Measurements from ENCODE around the gene EEF1A2. TPM values are rescaled to one million over a fixed set of nuclear protein-coding genes. Genes with fewer than 3 reads are reported as not detected.

Gene EEF1A2
- total RNA-seq, 1 donor from 2014 or later, result 1.2 TPM

GRCh38 chr20:63537525-63538203, 38.8 kb upstream of the EEF1A2 start:
- DNase-seq (ENCODE audit: low spot score), result peak; percentile 96

- no peak for DNase-seq (ENCODE audit: low spot score)
Measured at GRCh38 chr20:63536997-63537524, 38.2 kb upstream of the EEF1A2 start, which contains the start of gene PTK6. TSS of gene PTK6 (minus strand) at chr20:63537376. CDS start at chr20:63537314, 62 bp downstream.

- DNase-seq (ENCODE audit: low spot score), result no peak
Measured at GRCh38 chr20:63536241-63536977, 37.5 kb upstream of the EEF1A2 start.

GRCh38 chr20:63534831-63535651, 36.2 kb upstream of the EEF1A2 start:
- no peak for DNase-seq (ENCODE audit: low spot score)

GRCh38 chr20:63534427-63534830, 35.5 kb upstream of the EEF1A2 start:
- no peak for DNase-seq (ENCODE audit: low spot score)

GRCh38 chr20:63533871-63534393, 35.0 kb upstream of the EEF1A2 start:
- no peak for DNase-seq (ENCODE audit: low spot score)

GRCh38 chr20:63533388-63533787, 34.5 kb upstream of the EEF1A2 start:
- DNase-seq (ENCODE audit: low spot score), result no peak

GRCh38 chr20:63532449-63532971, 33.6 kb upstream of the EEF1A2 start:
- no peak for DNase-seq (ENCODE audit: low spot score)

GRCh38 chr20:63531686-63532448, 33.0 kb upstream of the EEF1A2 start:
- DNase-seq (ENCODE audit: low spot score), result no peak

GRCh38 chr20:63530788-63531160, 31.9 kb upstream of the EEF1A2 start:
- no peak for DNase-seq (ENCODE audit: low spot score)

- no peak for DNase-seq (ENCODE audit: low spot score)
Measured at GRCh38 chr20:63529861-63530787, 31.2 kb upstream of the EEF1A2 start.

- no peak for DNase-seq (ENCODE audit: low spot score)
Measured at GRCh38 chr20:63529180-63529860, 30.4 kb upstream of the EEF1A2 start.

- DNase-seq (ENCODE audit: low spot score), result no peak
Measured at GRCh38 chr20:63527184-63527583, 28.3 kb upstream of the EEF1A2 start.

- DNase-seq (ENCODE audit: low spot score), result no peak
Measured at GRCh38 chr20:63525971-63526370, 27.1 kb upstream of the EEF1A2 start.

- DNase-seq (ENCODE audit: low spot score), result no peak
Measured at GRCh38 chr20:63525185-63525584, 26.3 kb upstream of the EEF1A2 start.

GRCh38 chr20:63522981-63523611, 24.2 kb upstream of the EEF1A2 start:
- DNase-seq (ENCODE audit: low spot score), result no peak

GRCh38 chr20:63522091-63522868, 23.4 kb upstream of the EEF1A2 start:
- no peak for DNase-seq (ENCODE audit: low spot score)

Data from mesenteric fat pad (tissue), 1 donor.